Measurements from ENCODE around the gene TNFAIP3.

DNA sequence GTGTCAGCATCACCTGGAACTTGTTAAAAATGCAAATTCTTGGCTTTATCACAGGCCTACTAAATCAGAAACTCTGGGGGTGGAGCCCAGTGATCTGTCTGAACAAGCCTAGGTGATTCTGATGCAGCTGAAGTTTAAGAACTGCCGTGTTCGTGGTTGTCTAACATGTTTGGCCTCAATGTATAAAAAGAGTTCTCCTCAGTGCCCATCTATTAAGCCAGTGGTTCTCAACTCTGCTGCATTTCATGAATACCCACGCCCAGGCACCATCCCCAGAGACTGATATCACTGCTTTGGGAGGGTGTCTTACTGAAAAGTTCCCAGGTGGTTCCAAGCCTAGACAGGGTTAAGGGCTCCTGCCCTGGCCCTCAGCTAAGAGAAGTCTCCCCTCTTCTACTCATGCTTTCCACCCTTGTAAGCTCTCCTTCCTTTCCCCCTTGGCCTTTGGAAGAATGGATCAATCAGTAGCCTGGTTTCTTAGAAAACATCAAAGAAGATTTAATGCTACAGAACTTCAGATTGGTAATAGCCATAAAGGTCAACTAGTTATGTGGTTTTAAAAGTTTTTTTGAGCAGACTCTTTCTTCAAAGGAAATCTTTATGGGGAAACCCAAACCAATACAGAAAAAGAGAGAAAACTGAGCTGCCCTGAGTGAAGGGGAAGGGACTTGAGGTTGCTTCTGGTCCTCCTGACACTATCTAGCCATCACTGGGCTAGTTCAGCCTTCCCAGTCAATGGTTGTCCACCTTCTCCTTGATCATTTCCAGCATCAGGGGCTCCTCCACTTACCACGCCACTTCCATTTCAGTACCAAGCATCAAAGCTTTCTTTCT lies 38.9 kb upstream of the TNFAIP3 start:
- TF ChIP-seq FOXA1 (IDR thresholded peaks at IDR 0.05) (no peak), PKNOX1 (IDR thresholded peaks at IDR 0.05) (no peak), ZNF384 (IDR thresholded peaks at IDR 0.05) (no peak), L3MBTL2 (conservative IDR thresholded peaks at IDR 0.05) (no peak), SP1 (IDR thresholded peaks at IDR 0.05) (no peak), BHLHE40 (IDR thresholded peaks at IDR 0.05; ENCODE audit: borderline replicate concordance) (no peak)

All from HEK293T (cell line).